HepG2 (cell line): ENCODE data around the gene TAB3. TPM values are rescaled to one million over a fixed set of nuclear protein-coding genes. Genes with fewer than 3 reads are reported as not detected.

Experiments
- ARNT ChIP-seq: fragments of 450-650 bp; IDR thresholded peaks from 2 replicates; pipeline ENCODE4 v1.6.1; 2017
- ATF7-NPFF ChIP-seq: sonication (generic); formaldehyde crosslinking; IDR thresholded peaks from 2 replicates; pipeline ENCODE4 v1.8.1; 2023; ENCODE audit warnings: mild to moderate bottlenecking, low read depth, missing genetic modification reagents, moderate library complexity
- HES4 ChIP-seq: sonication (generic); formaldehyde crosslinking; IDR thresholded peaks from 2 replicates; pipeline ENCODE4 v1.9.0; 2021; ENCODE audit warnings: mild to moderate bottlenecking, missing genetic modification reagents, borderline replicate concordance
- HINFP ChIP-seq: sonication (generic); formaldehyde crosslinking; IDR thresholded peaks from 2 replicates; pipeline ENCODE4 v1.4.0; 2020; ENCODE audit warnings: low read depth, mild to moderate bottlenecking, missing genetic modification reagents
- KDM5A ChIP-seq: fragments of 200-600 bp; sonication (generic); IDR thresholded peaks from 2 replicates; pipeline ENCODE4 v1.7.0; 2018; ENCODE audit warnings: antibody characterized with exemption, mild to moderate bottlenecking, low read length, borderline replicate concordance
- KMT2A ChIP-seq: sonication (generic); formaldehyde crosslinking; IDR thresholded peaks from 2 replicates; pipeline ENCODE4 v1.4.0; 2020; ENCODE audit warnings: missing genetic modification reagents
- MIER2 ChIP-seq: IDR thresholded peaks from 2 replicates; pipeline ENCODE4 v1.6.1; 2016; ENCODE audit warnings: missing biosample characterization, missing genetic modification reagents
- MTF2 ChIP-seq: sonication (generic); formaldehyde crosslinking; IDR thresholded peaks from 2 replicates; pipeline ENCODE4 v1.5.0; 2020; ENCODE audit warnings: missing genetic modification reagents, borderline replicate concordance
- NPAS2 ChIP-seq: sonication (generic); formaldehyde crosslinking; IDR thresholded peaks from 2 replicates; pipeline ENCODE4 v1.8.0; 2022; ENCODE audit warnings: mild to moderate bottlenecking, missing genetic modification reagents, borderline replicate concordance
- PREB ChIP-seq: sonication (generic); formaldehyde crosslinking; IDR thresholded peaks from 2 replicates; pipeline ENCODE4 v1.4.0; 2020; ENCODE audit warnings: missing genetic modification reagents
- RBFOX2 ChIP-seq: fragments of 200-400 bp; formaldehyde crosslinking; IDR thresholded peaks from 2 replicates; pipeline ENCODE4 v1.6.1; 2017; ENCODE audit warnings: low read depth, mild to moderate bottlenecking, low read length
- RXRB ChIP-seq: IDR thresholded peaks from 2 replicates; pipeline ENCODE4 v1.6.1; 2016; ENCODE audit warnings: borderline replicate concordance, missing genetic modification reagents, missing compliant biosample characterization
- SCMH1 ChIP-seq: sonication (generic); formaldehyde crosslinking; IDR thresholded peaks from 2 replicates; pipeline ENCODE4 v1.9.0; 2021; ENCODE audit warnings: missing genetic modification reagents, mild to moderate bottlenecking, borderline replicate concordance
- STAT5B ChIP-seq: sonication (generic); formaldehyde crosslinking; IDR thresholded peaks from 2 replicates; pipeline ENCODE4 v1.4.0; 2020; ENCODE audit warnings: missing genetic modification reagents
- TBX2 ChIP-seq: sonication (generic); formaldehyde crosslinking; IDR thresholded peaks from 2 replicates; pipeline ENCODE4 v1.5.0; 2020; ENCODE audit warnings: missing genetic modification reagents, mild to moderate bottlenecking, borderline replicate concordance
- TEAD3 ChIP-seq: optimal IDR thresholded peaks from 2 replicates; pipeline ENCODE3; 2016; ENCODE audit warnings: borderline replicate concordance
- THAP11 ChIP-seq: IDR thresholded peaks from 2 replicates; pipeline ENCODE4 v1.6.1; 2016; ENCODE audit warnings: missing biosample characterization, missing genetic modification reagents
- TRAFD1 ChIP-seq: sonication (generic); formaldehyde crosslinking; IDR thresholded peaks from 2 replicates; pipeline ENCODE4 v1.5.1; 2020; ENCODE audit warnings: missing genetic modification reagents, mild to moderate bottlenecking, borderline replicate concordance
- U2AF1 ChIP-seq: fragments of 200-400 bp; formaldehyde crosslinking; optimal IDR thresholded peaks from 2 replicates; pipeline ENCODE3; 2017; ENCODE audit warnings: mild to moderate bottlenecking, low read depth, low read length
- ZBTB37 ChIP-seq: sonication (generic); formaldehyde crosslinking; IDR thresholded peaks from 2 replicates; pipeline ENCODE4 v1.4.0; 2020; ENCODE audit warnings: mild to moderate bottlenecking, missing genetic modification reagents
- ZBTB44 ChIP-seq: sonication (generic); formaldehyde crosslinking; IDR thresholded peaks from 2 replicates; pipeline ENCODE4 v1.4.0; 2020; ENCODE audit warnings: missing genetic modification reagents
- ZNF329 ChIP-seq: sonication (generic); formaldehyde crosslinking; IDR thresholded peaks from 2 replicates; pipeline ENCODE4 v1.9.0; 2021; ENCODE audit warnings: low read depth, mild to moderate bottlenecking, missing genetic modification reagents
- ZNF691 ChIP-seq: sonication (generic); formaldehyde crosslinking; IDR thresholded peaks from 2 replicates; pipeline ENCODE4 v1.4.0; 2020; ENCODE audit warnings: missing genetic modification reagents, low read depth, mild to moderate bottlenecking, borderline replicate concordance
- polyA plus RNA-seq, 8 experiments: library from polyadenylated mRNA; depleted of rRNA in 3 of 8; stranded (reverse) in 7 of 8; unstranded in 1 of 8; fragments of >200 nt; fragmentation: Illumina TruSeq in 4 of 8; extraction: Trizol in 4 of 8; gene quantifications; 2 replicates each; pipeline versions ENCODE4 v1.2.1 to v1.2.3, GENCODE V29; 2011 to 2016; ENCODE audit warnings: low read depth in 4 of 8, missing spikeins in 1 of 8, mixed read lengths in 1 of 8; ENCODE audit not compliant: insufficient read depth in 1 of 8
- total RNA-seq, 5 experiments: library from RNA; depleted of rRNA; stranded (reverse); fragments of >200 nt; fragmentation: Illumina TruSeq; extraction: Trizol; gene quantifications; 2 replicates each; pipeline ENCODE4 v1.2.3, GENCODE V29; 2016; ENCODE audit warnings: low read depth in 1 of 5

Gene TAB3
- total and polyA plus RNA-seq, 2 of the 13 experiments (the other 11 are each of a cell fraction or from before 2014, with no cell fraction given) = 27.2 to 59.8 TPM

- TF ChIP-seq HINFP (no peak), TRAFD1 (CRISPR knock-in tag) (no peak), RBFOX2 (no peak), SCMH1 (CRISPR knock-in tag) (no peak), MIER2 (CRISPR knock-in tag) (no peak), HES4 (CRISPR knock-in tag) (no peak), ZNF329 (CRISPR knock-in tag) (no peak), ARNT (peak; percentile 99), STAT5B (CRISPR knock-in tag) (no peak), THAP11 (CRISPR knock-in tag) (peak; percentile 63), TBX2 (CRISPR knock-in tag) (peak; percentile 62; the same call in 1 of the 2 replicates), MTF2 (CRISPR knock-in tag) (no peak), ATF7-NPFF (CRISPR knock-in tag) (no peak), ZBTB37 (CRISPR knock-in tag) (no peak), U2AF1 (no peak), NPAS2 (no peak), ZBTB44 (CRISPR knock-in tag) (no peak), ZNF691 (CRISPR knock-in tag) (no peak), KDM5A (no peak), KMT2A (CRISPR knock-in tag) (no peak), RXRB (CRISPR knock-in tag) (peak; percentile 69; the same call in 1 of the 2 replicates), TEAD3 (CRISPR knock-in tag) (peak; percentile 67), PREB (CRISPR knock-in tag) (no peak)
Measured at GRCh38 chrX:30835373-30835772, 53.7 kb downstream of the TAB3 start (continued).
